ENCODE results near the gene LPAR3.

- TF ChIP-seq CTCF (conservative IDR thresholded peaks at IDR 0.05): no peak
- no peak for TF ChIP-seq ZFX (IDR thresholded peaks at IDR 0.05)
These were observed 50.2 kb downstream of the LPAR3 start for GRCh38 chr1:84842748-84843231.
